Mononuclear cell (primary cell): ENCODE measurements around the gene CNTN2. TPM values are rescaled to one million over a fixed set of nuclear protein-coding genes. Genes with fewer than 3 reads are reported as not detected.

Experiments
- H3K27me3 ChIP-seq: 2 replicates; pipeline ENCODE4 v1.6.0; 2011; ENCODE audit warnings: low read length, control low read depth; ENCODE audit not compliant: insufficient read depth
- H3K4me1 ChIP-seq: 2 replicates; pipeline ENCODE4 v1.5.1; 2011; ENCODE audit warnings: mild to moderate bottlenecking, low read length, control low read depth; ENCODE audit not compliant: insufficient read depth
- H3K4me3 ChIP-seq: 2 replicates; pipeline ENCODE4 v1.5.1; 2011; ENCODE audit warnings: mild to moderate bottlenecking, low read length, moderate library complexity
- H3K9me3 ChIP-seq: 2 replicates; pipeline ENCODE4 v1.5.1; 2011; ENCODE audit warnings: low read depth, mild to moderate bottlenecking, control low read depth, low read length
- total RNA-seq: library from RNA; depleted of rRNA; stranded (reverse); fragments of >200 nt; gene quantifications from one replicate; pipeline ENCODE4 v1.2.3, GENCODE V29; 2012

CNTN2 gene
- total RNA-seq, 1 donor, result 0.21 TPM

DNA sequence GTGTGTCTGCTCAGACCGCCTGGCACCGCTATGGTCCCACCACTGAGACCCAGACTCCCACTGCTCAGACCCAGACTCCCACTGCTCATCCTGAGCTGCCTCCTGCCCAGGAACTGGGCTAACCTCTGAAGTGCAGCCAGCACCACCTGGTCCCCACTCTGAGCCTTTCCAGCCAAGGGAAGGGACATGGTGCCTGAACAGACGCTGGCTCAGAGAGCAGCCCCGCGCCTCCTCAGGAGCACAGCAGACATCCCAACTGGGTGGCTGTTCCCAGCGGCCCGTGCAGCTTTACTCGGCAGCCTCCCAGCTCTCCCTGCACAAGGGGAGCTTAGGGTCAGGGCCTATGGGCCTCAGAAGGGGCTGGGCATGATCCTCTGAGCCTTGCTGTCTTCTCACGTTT, 27.8 kb upstream of the CNTN2 start:
- no peaks in the 10 kb centered on the region for H3K4me1 ChIP-seq
- H3K9me3 ChIP-seq, result no peaks in the 10 kb centered on the region
- H3K27me3 ChIP-seq, result no peaks in the 10 kb centered on the region
- H3K4me3 ChIP-seq, result no peak overlapping the region

DNA sequence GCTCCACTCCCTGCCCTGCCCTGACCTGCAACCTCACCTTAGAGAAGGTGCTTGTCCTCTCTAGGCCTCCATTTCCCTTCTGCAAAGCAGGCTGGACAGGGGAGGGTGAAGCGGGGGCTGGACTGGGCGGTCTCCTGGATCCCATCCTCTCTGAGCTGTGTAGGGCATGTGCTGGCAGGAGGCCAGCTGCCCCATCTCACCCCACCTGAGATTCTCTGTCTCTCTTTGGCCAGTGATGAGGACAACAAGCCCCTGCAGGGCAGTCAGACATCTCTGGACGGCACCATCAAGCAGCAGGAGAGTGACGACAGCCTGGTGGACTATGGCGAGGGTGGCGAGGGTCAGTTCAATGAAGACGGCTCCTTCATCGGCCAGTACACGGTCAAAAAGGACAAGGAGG, 26.9 kb upstream of the CNTN2 start:
- Histone ChIP-seq H3K4me1 (no peaks in the 10 kb centered on the region), H3K4me3 (no peak overlapping the region), H3K9me3 (no peaks in the 10 kb centered on the region), H3K27me3 (no peaks in the 10 kb centered on the region)

DNA sequence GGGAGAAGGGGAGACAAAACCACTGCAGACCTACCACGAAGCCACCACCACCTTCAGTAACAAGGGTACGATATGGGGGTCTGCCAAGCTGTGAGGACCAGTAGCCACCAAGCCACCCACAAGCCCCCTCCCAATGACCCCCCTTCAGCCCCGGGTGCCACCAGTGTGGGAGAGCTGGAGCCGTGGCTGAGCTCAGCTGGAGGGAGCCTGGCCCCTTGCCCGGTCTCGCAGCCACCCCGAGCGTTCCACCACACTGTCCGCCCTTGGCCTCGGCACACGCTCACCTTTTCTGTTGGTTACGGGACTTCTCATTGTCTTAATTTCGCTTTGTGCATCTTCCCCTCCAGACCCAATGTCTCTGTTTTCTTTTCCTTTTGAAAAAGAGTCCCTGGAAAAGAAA, 26.4 kb upstream of the CNTN2 start:
- H3K4me3 ChIP-seq, result no peak overlapping the region
- no peaks in the 10 kb centered on the region for H3K4me1 ChIP-seq
- no peaks in the 10 kb centered on the region for H3K9me3 ChIP-seq
- H3K27me3 ChIP-seq, result no peaks in the 10 kb centered on the region

DNA sequence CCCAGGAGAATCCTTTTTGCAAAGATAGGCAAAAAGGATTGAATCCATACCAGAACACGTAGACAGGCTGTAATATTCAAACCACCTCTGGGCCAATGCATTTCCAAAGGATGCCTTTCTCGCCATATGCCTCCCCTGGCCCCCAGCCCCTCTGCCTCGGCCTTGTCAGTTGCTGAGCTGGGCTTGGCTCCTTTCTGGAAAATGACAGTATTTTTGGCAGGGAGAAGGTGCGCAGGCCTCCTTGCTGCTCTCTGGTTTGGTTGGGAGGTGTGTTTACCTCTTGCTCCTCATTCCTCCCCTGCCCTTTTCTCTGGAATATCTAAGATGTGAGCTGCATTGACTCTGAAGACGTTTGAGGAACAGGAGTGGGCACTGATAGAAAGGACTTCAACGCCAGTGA, 26.0 kb upstream of the CNTN2 start:
- Histone ChIP-seq H3K9me3 (no peaks in the 10 kb centered on the region), H3K4me3 (no peak overlapping the region), H3K27me3 (no peaks in the 10 kb centered on the region), H3K4me1 (no peaks in the 10 kb centered on the region)

DNA sequence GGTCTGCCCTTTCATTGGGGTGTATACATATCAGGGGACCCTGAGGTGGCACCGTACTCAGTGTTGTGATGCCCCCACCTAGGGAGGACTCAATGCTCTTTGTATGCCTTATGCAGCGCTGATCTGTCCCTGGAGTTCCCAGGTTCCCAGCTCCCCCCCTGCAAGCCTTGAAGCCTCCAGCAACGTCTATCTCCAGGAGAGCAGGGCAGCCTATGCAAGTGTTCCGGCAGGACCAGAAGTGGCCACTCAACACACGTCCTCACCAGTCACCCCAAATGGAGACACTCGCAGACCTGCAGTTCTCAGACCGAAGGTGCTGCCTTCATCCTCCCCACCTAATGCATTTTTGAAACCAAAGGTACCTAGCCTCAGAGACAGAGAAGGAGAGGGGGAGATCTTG, 25.2 kb upstream of the CNTN2 start:
- no peaks in the 10 kb centered on the region for H3K4me1 ChIP-seq
- no peak overlapping the region for H3K4me3 ChIP-seq
- H3K9me3 ChIP-seq, result no peaks in the 10 kb centered on the region
- H3K27me3 ChIP-seq, result no peaks in the 10 kb centered on the region

DNA sequence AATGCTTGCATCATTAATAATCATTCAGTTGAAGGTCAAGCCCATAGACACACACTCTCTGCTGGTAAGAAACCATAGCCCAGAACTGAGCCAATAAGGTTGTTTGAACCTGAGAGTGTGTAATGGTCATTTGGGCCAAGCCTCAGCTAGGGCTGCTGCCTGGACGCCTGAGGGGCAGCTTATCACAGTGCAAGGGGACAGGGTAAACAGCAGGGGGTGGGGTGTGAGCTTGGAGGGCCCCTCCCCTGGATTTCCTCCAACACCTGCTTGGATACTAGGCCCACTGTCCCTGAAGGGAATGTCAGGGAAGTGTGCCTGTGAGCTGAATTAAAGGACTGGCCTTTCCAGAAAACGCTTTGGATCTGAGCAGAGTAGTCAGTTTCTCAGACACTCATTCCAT, 24.6 kb upstream of the CNTN2 start:
- Histone ChIP-seq H3K4me1 (no peaks in the 10 kb centered on the region), H3K4me3 (no peak overlapping the region), H3K27me3 (no peaks in the 10 kb centered on the region), H3K9me3 (no peaks in the 10 kb centered on the region)

DNA sequence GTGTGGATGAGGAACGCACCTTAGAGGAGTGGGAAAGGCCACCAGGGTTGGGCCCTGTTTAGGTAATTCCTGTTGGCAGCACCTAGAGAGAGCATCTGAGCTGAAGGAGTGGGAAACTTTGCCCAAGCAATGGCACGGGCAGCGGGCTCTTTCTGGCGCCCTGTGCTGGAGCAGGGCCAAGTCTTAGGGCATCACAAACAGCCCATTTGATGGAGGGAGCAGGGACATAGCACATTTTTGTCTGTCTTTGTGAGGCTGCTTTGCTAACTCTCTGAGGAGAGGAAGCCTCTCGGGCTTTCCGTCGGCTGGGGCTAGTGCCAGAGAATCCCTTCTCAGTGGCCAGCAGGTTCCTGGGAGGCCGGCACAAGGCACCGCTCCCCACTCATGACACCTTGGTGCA, 22.5 kb upstream of the CNTN2 start:
- H3K4me1 ChIP-seq, result no peaks in the 10 kb centered on the region
- H3K9me3 ChIP-seq, result no peaks in the 10 kb centered on the region
- no peaks in the 10 kb centered on the region for H3K27me3 ChIP-seq
- H3K4me3 ChIP-seq, result no peak overlapping the region

DNA sequence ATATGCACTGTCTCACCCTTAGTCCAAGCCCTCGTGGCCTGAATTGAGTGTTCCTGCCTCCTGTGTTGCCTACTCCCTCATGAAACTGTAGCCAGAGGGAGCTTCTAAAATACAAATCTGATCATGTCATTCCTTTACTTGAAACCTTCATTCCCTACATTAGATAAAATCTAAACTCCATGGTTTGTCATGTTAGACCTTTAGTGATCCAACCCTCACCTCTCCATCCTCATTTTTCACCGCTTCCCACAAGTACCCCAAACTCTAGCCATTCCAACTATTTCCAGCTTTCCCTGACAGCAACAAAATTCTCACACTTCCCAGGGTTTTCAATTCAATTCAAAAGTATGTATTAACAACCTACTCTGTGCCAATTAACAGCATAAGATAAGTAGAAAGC, 18.3 kb upstream of the CNTN2 start:
- Histone ChIP-seq H3K9me3 (no peaks in the 10 kb centered on the region), H3K4me3 (no peak overlapping the region), H3K4me1 (no peaks in the 10 kb centered on the region)

DNA sequence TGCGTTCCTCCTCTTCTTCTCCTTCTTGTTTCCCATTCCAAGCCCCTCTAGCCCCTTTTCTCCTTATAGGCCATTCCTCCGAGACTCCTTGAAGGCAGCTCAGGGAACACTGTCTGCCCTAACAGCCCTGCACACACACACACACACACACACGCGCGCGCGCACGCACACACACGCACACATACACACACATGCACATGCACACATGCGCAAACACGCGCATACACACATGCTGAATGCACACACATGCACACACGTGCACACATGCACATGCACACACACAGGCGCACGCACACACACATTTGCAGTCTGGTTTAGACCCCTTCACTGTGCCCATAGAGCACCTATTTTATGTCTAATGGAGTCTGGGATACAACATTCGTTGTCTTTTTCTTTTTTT, 17.8 kb upstream of the CNTN2 start:
- no peaks in the 10 kb centered on the region for H3K4me1 ChIP-seq
- no peaks in the 10 kb centered on the region for H3K27me3 ChIP-seq
- H3K9me3 ChIP-seq, result no peaks in the 10 kb centered on the region
- H3K4me3 ChIP-seq, result no peak overlapping the region

More for the DNA sequence above, 18.3 kb upstream of the CNTN2 start:
- H3K27me3 ChIP-seq, result no peaks in the 10 kb centered on the region

DNA sequence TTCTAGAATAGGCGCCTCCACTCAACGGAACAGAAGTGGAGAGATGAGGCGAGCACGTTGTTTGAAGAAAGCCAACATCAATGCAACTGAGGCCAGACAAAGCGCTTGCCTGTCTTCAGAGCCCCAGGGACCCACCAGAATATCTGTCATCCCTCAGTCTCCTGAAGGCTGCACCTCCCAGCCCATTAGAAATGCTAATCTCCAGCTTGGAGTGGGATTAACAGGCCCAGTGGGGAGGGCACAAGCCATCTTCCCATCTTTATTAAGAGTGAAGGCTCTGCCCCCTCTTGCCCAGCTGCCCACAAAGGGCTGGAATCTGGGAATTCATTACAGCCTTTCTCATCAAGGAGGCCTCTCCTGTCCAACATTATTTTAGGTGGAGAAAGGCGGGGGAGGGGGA, 16.8 kb upstream of the CNTN2 start:
- H3K27me3 ChIP-seq, result no peaks in the 10 kb centered on the region
- no peaks in the 10 kb centered on the region for H3K9me3 ChIP-seq
- no peak overlapping the region for H3K4me3 ChIP-seq
- no peaks in the 10 kb centered on the region for H3K4me1 ChIP-seq

DNA sequence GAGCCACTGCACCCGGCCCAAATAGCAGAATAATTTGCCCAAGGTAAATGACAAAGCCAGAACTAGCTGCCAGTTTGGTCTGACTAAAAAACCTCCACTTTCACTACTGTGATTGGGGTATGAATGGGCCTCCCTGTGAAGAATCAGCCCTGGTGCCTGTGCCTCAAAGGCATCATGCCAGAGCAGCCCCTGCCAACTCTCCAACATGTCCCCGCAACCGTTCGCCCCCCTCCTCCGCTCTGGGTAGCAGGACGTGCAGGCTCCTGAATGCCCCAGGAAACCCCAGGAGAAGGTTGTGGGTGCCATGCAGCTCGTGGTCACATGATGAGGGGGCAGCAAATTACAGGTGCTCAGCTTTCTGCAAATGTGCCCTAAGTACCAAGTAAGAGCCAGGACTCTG, 14.6 kb upstream of the CNTN2 start:
- Histone ChIP-seq H3K4me1 (no peaks in the 10 kb centered on the region), H3K4me3 (no peak overlapping the region), H3K9me3 (no peaks in the 10 kb centered on the region), H3K27me3 (no peaks in the 10 kb centered on the region)

DNA sequence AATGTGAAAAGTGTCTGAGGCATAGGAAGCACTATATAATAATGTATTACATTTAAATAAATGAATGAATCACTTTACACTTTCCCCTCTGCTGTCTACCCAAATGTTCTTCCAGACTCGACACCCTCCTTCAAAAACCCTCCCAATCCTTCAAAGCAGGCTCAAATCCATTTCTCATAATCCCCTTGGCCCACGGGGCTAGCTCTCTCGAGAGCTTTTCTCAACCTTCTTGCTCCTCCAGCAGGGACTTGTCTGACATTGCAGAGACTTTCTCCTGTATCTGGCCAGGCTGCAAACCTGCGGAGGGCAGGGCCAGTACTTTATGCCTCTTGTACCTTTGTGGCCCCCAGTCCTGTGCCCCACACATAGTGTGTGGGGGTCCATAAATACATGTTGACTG, 14.1 kb upstream of the CNTN2 start:
- Histone ChIP-seq H3K4me1 (no peaks in the 10 kb centered on the region), H3K4me3 (no peak overlapping the region), H3K9me3 (no peaks in the 10 kb centered on the region), H3K27me3 (no peaks in the 10 kb centered on the region)

DNA sequence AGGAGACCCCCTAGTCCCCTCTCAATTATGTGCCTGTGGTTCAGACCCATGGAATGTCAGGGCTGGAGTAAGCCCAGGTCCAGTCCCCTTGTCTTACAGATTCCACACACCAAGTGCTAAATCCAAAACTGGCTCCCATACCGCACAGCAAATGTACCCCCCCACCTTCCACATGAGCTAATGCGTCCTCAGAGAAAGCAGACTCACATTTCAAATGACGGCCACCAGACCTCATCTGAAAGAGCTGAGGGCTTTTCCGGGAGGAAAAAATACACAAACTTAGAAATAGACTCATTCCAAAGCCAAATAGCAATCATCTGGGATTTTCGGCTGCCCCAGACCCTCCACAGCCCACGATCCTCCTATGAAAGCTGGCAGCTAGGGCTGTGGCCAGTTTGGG, 12.8 kb upstream of the CNTN2 start:
- Histone ChIP-seq H3K9me3 (no peaks in the 10 kb centered on the region), H3K4me3 (no peak overlapping the region), H3K27me3 (no peaks in the 10 kb centered on the region), H3K4me1 (no peaks in the 10 kb centered on the region)

DNA sequence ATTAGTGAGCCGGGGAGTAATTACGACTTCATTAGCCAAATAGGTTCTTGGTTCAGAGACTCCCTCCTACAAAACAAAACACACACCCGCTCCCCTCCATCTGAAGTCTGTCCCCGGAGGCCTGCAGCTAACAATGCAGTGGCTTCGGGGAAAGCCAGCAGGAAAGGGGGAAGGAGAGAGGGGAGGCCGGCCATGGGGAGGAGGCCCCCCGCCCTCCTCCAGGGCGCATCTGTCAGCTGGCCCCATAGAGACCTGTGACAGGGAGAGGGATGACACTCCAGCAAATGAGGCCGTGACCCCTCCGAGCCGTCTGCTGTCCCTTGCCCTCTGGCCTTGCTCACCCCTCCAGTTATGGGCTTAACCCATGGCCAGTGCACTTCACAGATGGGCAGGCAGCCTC, 12.1 kb upstream of the CNTN2 start:
- Histone ChIP-seq H3K27me3 (no peaks in the 10 kb centered on the region), H3K4me3 (no peak overlapping the region), H3K4me1 (no peaks in the 10 kb centered on the region), H3K9me3 (no peaks in the 10 kb centered on the region)

DNA sequence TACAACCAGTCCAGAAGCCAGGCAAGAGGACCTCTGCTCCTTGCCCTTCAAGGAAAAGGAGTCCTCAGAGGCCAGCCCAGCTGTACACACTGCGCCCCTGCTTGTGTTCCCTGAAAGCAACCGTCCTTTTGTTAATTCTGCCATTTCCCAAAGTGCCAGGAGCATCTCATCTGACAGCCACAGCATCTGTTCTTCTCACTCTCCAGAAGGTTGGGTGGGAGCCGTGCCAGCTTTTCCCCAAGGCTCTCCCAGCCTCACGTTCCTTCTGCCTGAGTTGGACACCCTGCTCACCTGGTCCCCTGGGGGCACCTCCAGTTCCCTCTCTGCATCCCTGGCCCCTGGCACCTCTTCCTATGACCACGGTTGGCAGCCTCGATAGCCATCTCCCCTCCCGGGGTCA, 10.5 kb upstream of the CNTN2 start:
- Histone ChIP-seq H3K4me3 (no peak overlapping the region), H3K27me3 (no peaks in the 10 kb centered on the region), H3K4me1 (no peaks in the 10 kb centered on the region), H3K9me3 (no peaks in the 10 kb centered on the region)

DNA sequence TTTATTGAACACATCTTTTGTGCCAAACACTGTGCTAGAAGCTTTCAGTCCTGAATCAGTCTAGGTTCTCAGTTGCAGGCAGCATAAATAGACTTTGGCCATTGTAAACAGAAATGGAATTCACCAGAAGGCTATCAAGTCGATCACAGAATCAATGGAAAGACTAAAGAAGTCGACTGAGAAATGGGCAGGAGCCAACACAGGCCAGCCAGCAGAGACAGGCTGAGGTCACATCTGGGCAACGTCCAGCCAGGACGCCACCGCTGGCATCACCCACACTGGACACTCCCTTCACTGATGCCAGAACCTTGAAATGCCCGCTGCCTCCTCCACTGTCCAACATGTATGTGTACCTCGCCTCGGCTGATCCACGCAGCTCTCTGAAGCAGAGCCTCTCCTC, 5.5 kb upstream of the CNTN2 start:
- no peak overlapping the region for H3K4me3 ChIP-seq
- no peaks in the 10 kb centered on the region for H3K9me3 ChIP-seq
- peaks cover 9% of the 10 kb centered on the region for H3K27me3 ChIP-seq
- no peaks in the 10 kb centered on the region for H3K4me1 ChIP-seq
